H9 (cell line): Measurements from ENCODE around the gene NR3C2. TPM values are rescaled to one million over a fixed set of nuclear protein-coding genes. Genes with fewer than 3 reads are reported as not detected.

Source experiments
- DNase-seq: peaks from one replicate; pipeline ENCODE4 v3.0.0-alpha.2; 2017
- H2AFZ ChIP-seq: one replicate; pipeline ENCODE4 v1.6.1; 2013; ENCODE audit warnings: mild to moderate bottlenecking, low read length, control low read depth, moderate library complexity
- H2AK5ac ChIP-seq: 2 replicates; pipeline ENCODE4 v1.6.1; 2013; ENCODE audit warnings: low read length, control low read depth, mixed read lengths; ENCODE audit not compliant: insufficient read length
- H2BK120ac ChIP-seq: one replicate; pipeline ENCODE4 v1.6.1; 2013; ENCODE audit warnings: low read depth, mild to moderate bottlenecking, low read length, control low read depth, inconsistent platforms; ENCODE audit not compliant: poor library complexity, severe bottlenecking
- H2BK12ac ChIP-seq: 2 replicates; pipeline ENCODE4 v1.6.1; 2013; ENCODE audit warnings: low read length, control low read depth, mixed read lengths, low read depth; ENCODE audit not compliant: insufficient read length
- H2BK15ac ChIP-seq: 2 replicates; pipeline ENCODE4 v1.6.1; 2013; ENCODE audit warnings: low read depth, low read length, control low read depth
- H2BK20ac ChIP-seq: one replicate; pipeline ENCODE4 v1.6.1; 2013; ENCODE audit warnings: low read depth, mild to moderate bottlenecking, low read length, control low read depth, inconsistent platforms; ENCODE audit not compliant: poor library complexity, severe bottlenecking
- H2BK5ac ChIP-seq: 2 replicates; pipeline ENCODE4 v1.6.1; 2013; ENCODE audit warnings: low read length, control low read depth, mixed read lengths; ENCODE audit not compliant: insufficient read length
- H3K14ac ChIP-seq: 2 replicates; pipeline ENCODE4 v1.6.1; 2013; ENCODE audit warnings: low read length, control low read depth; ENCODE audit not compliant: insufficient read depth
- H3K18ac ChIP-seq: 2 replicates; pipeline ENCODE4 v1.6.1; 2013; ENCODE audit warnings: low read depth, mild to moderate bottlenecking, mixed read lengths, low read length, control low read depth; ENCODE audit not compliant: insufficient read length
- H3K23ac ChIP-seq: 2 replicates; pipeline ENCODE4 v1.6.1; 2013; ENCODE audit warnings: low read length, control low read depth, mixed read lengths, low read depth; ENCODE audit not compliant: insufficient read length
- H3K23me2 ChIP-seq: 2 replicates; pipeline ENCODE4 v1.6.1; 2013; ENCODE audit warnings: low read depth, mild to moderate bottlenecking, mixed read lengths, low read length, control low read depth; ENCODE audit not compliant: insufficient read length, poor library complexity, severe bottlenecking
- H3K27ac ChIP-seq: 2 replicates; pipeline ENCODE4 v1.5.1; 2013; ENCODE audit warnings: low read length, control low read depth, mixed read lengths, low read depth; ENCODE audit not compliant: insufficient read length
- H3K27me3 ChIP-seq: 2 replicates; pipeline ENCODE4 v1.6.1; 2013; ENCODE audit warnings: low read length, control low read depth, inconsistent platforms; ENCODE audit not compliant: insufficient read depth
- H3K4ac ChIP-seq: 2 replicates; pipeline ENCODE4 v1.6.1; 2013; ENCODE audit warnings: low read depth, mild to moderate bottlenecking, control low read depth, inconsistent platforms, low read length, moderate library complexity
- H3K4me1 ChIP-seq: 2 replicates; pipeline ENCODE4 v1.6.1; 2013; ENCODE audit warnings: low read length, control low read depth, inconsistent platforms; ENCODE audit not compliant: insufficient read depth
- H3K4me2 ChIP-seq: 2 replicates; pipeline ENCODE4 v1.6.1; 2013; ENCODE audit warnings: low read length, control low read depth, mixed read lengths; ENCODE audit not compliant: insufficient read length, insufficient read depth
- H3K56ac ChIP-seq: 2 replicates; pipeline ENCODE4 v1.6.1; 2013; ENCODE audit warnings: low read depth, mild to moderate bottlenecking, mixed read lengths, low read length, control low read depth; ENCODE audit not compliant: insufficient read length
- H3K79me1 ChIP-seq: 2 replicates; pipeline ENCODE4 v1.6.1; 2013; ENCODE audit warnings: low read depth, mild to moderate bottlenecking, moderate library complexity, low read length, control low read depth, inconsistent platforms; ENCODE audit not compliant: insufficient read depth, poor library complexity, severe bottlenecking
- H3K79me2 ChIP-seq: 2 replicates; pipeline ENCODE4 v1.6.1; 2013; ENCODE audit warnings: low read length, control low read depth, inconsistent platforms; ENCODE audit not compliant: insufficient read depth
- H3K9ac ChIP-seq: 2 replicates; pipeline ENCODE4 v1.6.1; 2013; ENCODE audit warnings: low read length, control low read depth, mixed read lengths; ENCODE audit not compliant: insufficient read length; ENCODE audit errors: extremely low read depth
- H3K9me3 ChIP-seq: one replicate; pipeline ENCODE4 v1.6.1; 2013; ENCODE audit warnings: low read depth, low read length, inconsistent platforms; ENCODE audit not compliant: control insufficient read depth
- H3T11ph ChIP-seq: one replicate; pipeline ENCODE4 v1.6.1; 2013; ENCODE audit warnings: mild to moderate bottlenecking, low read length, control low read depth, inconsistent platforms
- H4K20me1 ChIP-seq: one replicate; pipeline ENCODE4 v1.6.1; 2013; ENCODE audit not compliant: control insufficient read depth, insufficient read length, insufficient read depth
- H4K5ac ChIP-seq: 2 replicates; pipeline ENCODE4 v1.6.1; 2013; ENCODE audit warnings: low read depth, mild to moderate bottlenecking, mixed read lengths, low read length, control low read depth; ENCODE audit not compliant: insufficient read length
- H4K8ac ChIP-seq: replicated peaks from 2 replicates; pipeline ENCODE4 v1.6.1; 2013; ENCODE audit warnings: low read length, control low read depth, mixed read lengths, low read depth; ENCODE audit not compliant: insufficient read length
- H4K91ac ChIP-seq: 2 replicates; pipeline ENCODE4 v1.6.1; 2013; ENCODE audit warnings: low read depth, mild to moderate bottlenecking, moderate library complexity, mixed read lengths, low read length, control low read depth; ENCODE audit not compliant: insufficient read length
- H3K27ac Mint-ChIP-seq, 3 experiments: 2 replicates in 2 of 3; 3 replicates in 1 of 3; pipeline ENCODE4 v1.8.0; 2020 to 2021; ENCODE audit warnings: mixed read lengths in 3 of 3, mild to moderate bottlenecking in 1 of 3, moderate library complexity in 1 of 3
- H3K27me3 Mint-ChIP-seq: 2 replicates; pipeline ENCODE4 v1.8.0; 2021; ENCODE audit warnings: low read depth, mild to moderate bottlenecking, moderate library complexity, mixed read lengths
- H3K36me3 Mint-ChIP-seq, 3 experiments: 2 replicates in 2 of 3; 3 replicates in 1 of 3; pipeline ENCODE4 v1.8.0; 2020 to 2021; ENCODE audit warnings: low read depth in 3 of 3, mixed read lengths in 3 of 3; ENCODE audit not compliant: insufficient read depth in 1 of 3
- H3K4me1 Mint-ChIP-seq, 2 experiments: 2 replicates each; pipeline ENCODE4 v1.8.0; 2020; ENCODE audit warnings: mixed read lengths in 2 of 2
- H3K4me3 Mint-ChIP-seq, 2 experiments: 2 replicates in 1 of 2; 3 replicates in 1 of 2; pipeline ENCODE4 v1.8.0; 2020 to 2021; ENCODE audit warnings: mild to moderate bottlenecking in 2 of 2, mixed read lengths in 2 of 2, moderate library complexity in 1 of 2
- H3K9me3 Mint-ChIP-seq, 2 experiments: 2 replicates in 1 of 2; 3 replicates in 1 of 2; pipeline ENCODE4 v1.8.0; 2020; ENCODE audit warnings: mild to moderate bottlenecking in 2 of 2, mixed read lengths in 2 of 2, moderate library complexity in 1 of 2
- WGBS: extraction: QIAGEN DNeasy Blood & Tissue Kit; methylation state at CpG from one replicate; pipeline ENCODE4 v1.1.7; 2013; ENCODE audit warnings: missing lambda C conversion rate, low lambda C conversion rate, mixed read lengths; ENCODE audit not compliant: insufficient read length; ENCODE audit errors: extremely low coverage; 5-methylcytosine and 5-hydroxymethylcytosine counted together
- total RNA-seq: library from RNA; stranded (reverse); gene quantifications from 2 replicates; pipeline ENCODE4 v1.2.1, GENCODE V29; 2021
- TF ChIP-seq, protein P1 (sequence below): fragments of 200-600 bp; sonication (generic); conservative IDR thresholded peaks from 3 replicates; pipeline ENCODE4 v1.8.0; 2021; ENCODE audit warnings: antibody characterized with exemption, mild to moderate bottlenecking

NR3C2 gene
- total RNA-seq, 1 experiment from 2014 or later: 1.4 TPM

DNA sequence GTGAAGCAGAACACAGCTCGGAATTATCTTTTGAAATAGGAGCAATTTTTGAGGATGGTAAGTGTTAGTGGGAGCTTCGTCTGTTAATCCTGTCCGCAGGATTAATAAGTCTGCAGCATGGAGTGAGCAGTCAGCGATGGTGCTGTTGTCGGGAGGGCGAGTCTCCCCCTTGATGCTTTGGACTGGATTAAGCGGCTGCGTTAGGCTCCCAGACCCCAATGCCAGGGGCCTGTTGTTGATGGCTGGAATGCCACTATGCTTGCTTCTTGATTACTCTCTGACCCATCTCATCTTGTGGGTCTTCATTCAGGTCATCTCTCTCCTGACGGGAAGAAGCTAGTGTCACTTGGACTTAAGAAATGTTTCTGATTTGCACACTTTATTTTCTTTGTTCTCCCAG, 377.8 kb downstream of the NR3C2 start:
- H4K5ac ChIP-seq: no peak overlapping the region
- H3K23ac ChIP-seq: no peak overlapping the region
- no peak overlapping the region for H3K4ac ChIP-seq
- no peaks in the 10 kb centered on the region for H3K9me3 ChIP-seq
- no peak for DNase-seq
- H2BK12ac ChIP-seq: no peak overlapping the region
- H3K23me2 ChIP-seq: no peaks in the 10 kb centered on the region
- no peak overlapping the region for H2BK120ac ChIP-seq
- H3K9ac ChIP-seq: no peak overlapping the region
- Mint-ChIP-seq H3K4me1 (peaks cover 23 to 32% of the 10 kb centered on the region in 2 experiments), H3K36me3 (no peaks in the 10 kb centered on the region), H3K27me3 (no peaks in the 10 kb centered on the region), H3K9me3 (no peaks in the 10 kb centered on the region), H3K4me3 (no peak overlapping the region), H3K27ac (no peak overlapping the region; a peak in 1 of 7 replicates)
- no peak overlapping the region for H3K56ac ChIP-seq
- no peak overlapping the region for H4K8ac ChIP-seq
- no peaks in the 10 kb centered on the region for H3K27me3 ChIP-seq
- H4K20me1 ChIP-seq: no peaks in the 10 kb centered on the region
- no peak overlapping the region for H2AK5ac ChIP-seq
- H2AFZ ChIP-seq: no peak overlapping the region
- no peak overlapping the region for H2BK15ac ChIP-seq
- no peak overlapping the region for H3K18ac ChIP-seq
- no peak overlapping the region for H3K4me2 ChIP-seq
- no peak overlapping the region for H2BK5ac ChIP-seq
- WGBS: no CpG with 5 or more reads among the region's 9 CpGs
- no peak overlapping the region for H2BK20ac ChIP-seq
- H3T11ph ChIP-seq: no peak overlapping the region
- H3K14ac ChIP-seq: no peak overlapping the region
- H3K4me1 ChIP-seq: no peaks in the 10 kb centered on the region; the same call in 1 of the 2 replicates
- H3K79me2 ChIP-seq: no peaks in the 10 kb centered on the region
- no peak overlapping the region for H4K91ac ChIP-seq
- H3K79me1 ChIP-seq: no peaks in the 10 kb centered on the region
- H3K27ac ChIP-seq: no peak overlapping the region
- TF ChIP-seq, protein P1, sequence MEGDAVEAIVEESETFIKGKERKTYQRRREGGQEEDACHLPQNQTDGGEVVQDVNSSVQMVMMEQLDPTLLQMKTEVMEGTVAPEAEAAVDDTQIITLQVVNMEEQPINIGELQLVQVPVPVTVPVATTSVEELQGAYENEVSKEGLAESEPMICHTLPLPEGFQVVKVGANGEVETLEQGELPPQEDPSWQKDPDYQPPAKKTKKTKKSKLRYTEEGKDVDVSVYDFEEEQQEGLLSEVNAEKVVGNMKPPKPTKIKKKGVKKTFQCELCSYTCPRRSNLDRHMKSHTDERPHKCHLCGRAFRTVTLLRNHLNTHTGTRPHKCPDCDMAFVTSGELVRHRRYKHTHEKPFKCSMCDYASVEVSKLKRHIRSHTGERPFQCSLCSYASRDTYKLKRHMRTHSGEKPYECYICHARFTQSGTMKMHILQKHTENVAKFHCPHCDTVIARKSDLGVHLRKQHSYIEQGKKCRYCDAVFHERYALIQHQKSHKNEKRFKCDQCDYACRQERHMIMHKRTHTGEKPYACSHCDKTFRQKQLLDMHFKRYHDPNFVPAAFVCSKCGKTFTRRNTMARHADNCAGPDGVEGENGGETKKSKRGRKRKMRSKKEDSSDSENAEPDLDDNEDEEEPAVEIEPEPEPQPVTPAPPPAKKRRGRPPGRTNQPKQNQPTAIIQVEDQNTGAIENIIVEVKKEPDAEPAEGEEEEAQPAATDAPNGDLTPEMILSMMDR: no peak
